Hepatocyte (in vitro differentiated cells): Measurements from ENCODE around the gene ANKFN1. TPM values are rescaled to one million over a fixed set of nuclear protein-coding genes. Genes with fewer than 3 reads are reported as not detected.

ENCODE experiments used
- DNase-seq: peaks from one replicate; pipeline ENCODE4 v3.0.0-alpha.2; 2016; ENCODE audit warnings: low spot score
- H2AFZ ChIP-seq: fragments of 200-600 bp; sonication (generic); 2 replicates; pipeline ENCODE4 v1.6.0; 2016; ENCODE audit warnings: antibody characterized with exemption, mild to moderate bottlenecking
- H3K27ac ChIP-seq: fragments of 200-600 bp; sonication (generic); 2 replicates; pipeline ENCODE4 v1.5.1; 2016; ENCODE audit warnings: mild to moderate bottlenecking
- H3K27me3 ChIP-seq: fragments of 200-600 bp; sonication (generic); 2 replicates; pipeline ENCODE4 v1.6.1; 2016
- H3K36me3 ChIP-seq: fragments of 200-600 bp; sonication (generic); replicated peaks from 2 replicates; pipeline ENCODE4 v1.5.1; 2016; ENCODE audit warnings: low read depth; ENCODE audit not compliant: insufficient read depth
- H3K4me1 ChIP-seq: fragments of 200-600 bp; sonication (generic); 2 replicates; pipeline ENCODE4 v1.5.1; 2016; ENCODE audit warnings: mild to moderate bottlenecking, moderate library complexity; ENCODE audit not compliant: insufficient read depth
- H3K4me2 ChIP-seq: fragments of 200-600 bp; sonication (generic); 2 replicates; pipeline ENCODE4 v1.6.0; 2016
- H3K4me3 ChIP-seq: fragments of 200-600 bp; sonication (generic); 2 replicates; pipeline ENCODE4 v1.5.1; 2016; ENCODE audit warnings: mild to moderate bottlenecking
- H3K79me2 ChIP-seq: fragments of 200-600 bp; sonication (generic); 2 replicates; pipeline ENCODE4 v1.6.0; 2017; ENCODE audit warnings: mild to moderate bottlenecking
- H3K9me2 ChIP-seq: fragments of 200-600 bp; sonication (generic); replicated peaks from 2 replicates; pipeline ENCODE4 v1.6.0; 2017; ENCODE audit warnings: mild to moderate bottlenecking; ENCODE audit not compliant: insufficient read depth
- H3K9me3 ChIP-seq: fragments of 200-600 bp; sonication (generic); 2 replicates; pipeline ENCODE4 v1.5.1; 2016; ENCODE audit warnings: low read depth, mild to moderate bottlenecking
- H4K20me1 ChIP-seq: fragments of 200-600 bp; sonication (generic); 2 replicates; pipeline ENCODE4 v1.6.0; 2016; ENCODE audit warnings: mild to moderate bottlenecking; ENCODE audit not compliant: insufficient read depth, poor library complexity, severe bottlenecking
- EZH2 ChIP-seq: fragments of 200-600 bp; sonication (generic); IDR thresholded peaks from 2 replicates; pipeline ENCODE4 v1.6.1; 2016; ENCODE audit warnings: antibody characterized with exemption, mild to moderate bottlenecking, borderline replicate concordance
- EZH2phosphoT487 ChIP-seq: fragments of 200-600 bp; sonication (generic); IDR thresholded peaks from one replicate; pipeline ENCODE4 v1.6.1; 2018; ENCODE audit warnings: antibody characterized with exemption, mild to moderate bottlenecking, low read depth, moderate library complexity; ENCODE audit not compliant: unreplicated experiment, severe bottlenecking
- WGBS: methylation state at CpG from one replicate; pipeline ENCODE4 v1.1.6; 2016; ENCODE audit warnings: low lambda C conversion rate; ENCODE audit errors: missing lambda C conversion rate; 5-methylcytosine and 5-hydroxymethylcytosine counted together
- polyA plus RNA-seq: library from polyadenylated mRNA; unstranded; fragments of >200 nt; fragmentation: Nextera tagmentation; extraction: Ambion mirVana; gene quantifications from 2 replicates; pipeline ENCODE4 v1.2.1, GENCODE V29; 2016
- total RNA-seq: library from RNA; depleted of rRNA; stranded (reverse); fragments of >200 nt; gene quantifications from 2 replicates; pipeline ENCODE4 v1.2.3, GENCODE V29; 2014
- TF ChIP-seq, protein P1 (sequence below): fragments of 200-600 bp; sonication (generic); IDR thresholded peaks from 2 replicates; pipeline ENCODE4 v1.5.1; 2016; ENCODE audit warnings: antibody characterized with exemption, mild to moderate bottlenecking; ENCODE audit not compliant: poor library complexity

ANKFN1 gene
- total and polyA plus RNA-seq, 2 experiments from 2014 or later = 0.10 to 1.2 TPM

DNA sequence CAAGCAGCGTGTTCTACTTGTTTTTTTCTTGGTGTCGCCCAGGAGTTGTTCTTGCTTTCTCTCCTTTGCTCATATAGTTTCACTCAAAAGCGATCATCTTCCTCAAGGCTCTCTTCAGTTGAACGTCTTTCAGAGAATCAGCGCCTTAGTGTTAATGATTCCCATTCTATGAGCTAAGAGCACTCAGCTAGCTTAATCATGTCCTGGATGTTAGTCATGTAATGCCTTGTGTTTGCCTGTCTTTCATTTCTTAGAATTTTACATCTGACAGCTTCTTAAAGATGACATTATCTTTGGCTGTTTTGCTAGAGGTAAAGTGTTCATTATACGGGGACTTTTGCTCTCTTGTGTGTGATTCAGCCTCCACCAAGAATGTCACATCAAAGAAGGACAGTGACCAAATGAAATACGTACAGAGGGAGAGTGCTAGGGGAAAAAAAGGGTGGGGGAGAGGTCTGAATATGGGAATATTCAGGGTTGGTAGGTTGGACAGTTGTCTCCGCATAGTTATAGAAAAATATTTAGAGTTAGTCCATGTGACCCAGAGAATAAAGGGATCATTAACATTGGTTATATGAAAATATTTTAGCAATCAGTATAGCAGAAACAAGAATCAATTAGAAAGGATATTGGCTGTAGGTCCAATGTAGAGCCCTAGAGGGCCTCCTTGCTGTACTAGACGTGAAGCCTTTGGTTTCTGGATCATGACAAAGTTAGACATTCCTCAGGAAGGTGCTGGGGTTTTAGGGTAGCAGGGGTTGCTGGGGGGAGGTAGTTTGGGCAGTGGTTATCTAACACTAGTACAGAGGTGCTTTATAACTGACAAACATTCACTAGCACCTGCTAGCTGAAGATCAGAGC, 31.9 kb upstream of the ANKFN1 start:
- H3K27me3 ChIP-seq = no peaks in the 10 kb centered on the region
- H3K9me2 ChIP-seq = no peaks in the 10 kb centered on the region
- no peaks in the 10 kb centered on the region for H4K20me1 ChIP-seq
- no peak overlapping the region for H3K4me3 ChIP-seq
- H3K9me3 ChIP-seq = no peaks in the 10 kb centered on the region
- H3K4me2 ChIP-seq = no peak overlapping the region
- H3K27ac ChIP-seq = no peak overlapping the region
- WGBS = 81% methylated on average over 9 of the region's 9 CpGs
- H2AFZ ChIP-seq = no peak overlapping the region
- no peaks in the 10 kb centered on the region for H3K36me3 ChIP-seq
- H3K4me1 ChIP-seq = peaks cover 7% of the 10 kb centered on the region
- TF ChIP-seq EZH2phosphoT487 (no peak), EZH2 (no peak)
- TF ChIP-seq, protein P1, sequence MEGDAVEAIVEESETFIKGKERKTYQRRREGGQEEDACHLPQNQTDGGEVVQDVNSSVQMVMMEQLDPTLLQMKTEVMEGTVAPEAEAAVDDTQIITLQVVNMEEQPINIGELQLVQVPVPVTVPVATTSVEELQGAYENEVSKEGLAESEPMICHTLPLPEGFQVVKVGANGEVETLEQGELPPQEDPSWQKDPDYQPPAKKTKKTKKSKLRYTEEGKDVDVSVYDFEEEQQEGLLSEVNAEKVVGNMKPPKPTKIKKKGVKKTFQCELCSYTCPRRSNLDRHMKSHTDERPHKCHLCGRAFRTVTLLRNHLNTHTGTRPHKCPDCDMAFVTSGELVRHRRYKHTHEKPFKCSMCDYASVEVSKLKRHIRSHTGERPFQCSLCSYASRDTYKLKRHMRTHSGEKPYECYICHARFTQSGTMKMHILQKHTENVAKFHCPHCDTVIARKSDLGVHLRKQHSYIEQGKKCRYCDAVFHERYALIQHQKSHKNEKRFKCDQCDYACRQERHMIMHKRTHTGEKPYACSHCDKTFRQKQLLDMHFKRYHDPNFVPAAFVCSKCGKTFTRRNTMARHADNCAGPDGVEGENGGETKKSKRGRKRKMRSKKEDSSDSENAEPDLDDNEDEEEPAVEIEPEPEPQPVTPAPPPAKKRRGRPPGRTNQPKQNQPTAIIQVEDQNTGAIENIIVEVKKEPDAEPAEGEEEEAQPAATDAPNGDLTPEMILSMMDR = peak; percentile 36
- no peak for DNase-seq
- H3K79me2 ChIP-seq = no peaks in the 10 kb centered on the region

DNA sequence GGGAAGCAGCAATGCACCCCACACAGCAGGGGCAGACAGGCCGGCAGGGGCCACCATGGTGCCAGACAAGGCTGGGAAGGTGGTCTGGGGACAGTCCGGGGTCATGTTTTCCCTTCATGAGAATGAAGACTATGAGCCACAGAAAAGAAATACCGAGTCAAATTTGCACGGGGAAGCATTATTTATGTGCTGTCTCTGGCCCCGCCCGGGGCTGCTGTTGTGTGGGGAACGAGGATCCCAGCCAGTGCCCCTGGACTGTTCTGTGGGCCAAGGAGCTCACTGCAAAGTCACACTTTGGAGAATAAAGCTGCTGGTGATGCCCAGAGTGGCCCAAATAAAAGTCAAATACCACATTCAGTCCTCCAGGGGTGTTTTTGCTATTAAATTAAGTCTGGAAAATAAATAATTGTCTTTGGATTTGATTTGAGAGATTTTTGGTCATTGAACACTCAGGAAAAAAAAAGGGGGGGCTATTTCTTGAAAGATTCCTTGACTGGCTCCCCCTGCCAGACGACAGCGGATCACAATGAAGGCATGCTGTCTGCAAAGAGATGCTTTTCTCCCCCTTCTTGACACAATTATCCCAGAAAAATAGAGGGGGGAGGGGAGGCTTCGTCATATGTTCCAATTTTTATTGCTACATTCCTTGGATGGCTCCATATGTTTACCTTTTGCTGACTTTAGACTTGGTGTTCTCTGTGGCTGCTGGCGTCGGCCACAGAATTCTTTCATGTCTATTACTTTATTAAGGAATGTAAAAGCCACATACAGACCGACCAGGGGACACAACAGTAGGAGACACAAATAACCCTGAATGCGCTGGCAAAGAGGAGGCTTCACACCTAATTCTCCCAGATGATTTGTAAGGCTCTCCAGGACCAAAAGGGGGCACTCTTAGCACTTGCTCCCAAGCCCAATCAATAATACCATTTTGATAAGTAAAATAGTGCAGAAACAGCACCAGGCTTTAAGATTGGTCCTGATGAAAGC, 27.1 kb upstream of the ANKFN1 start:
- peak; percentile 69 for DNase-seq
- H2AFZ ChIP-seq = no peak overlapping the region
- no peaks in the 10 kb centered on the region for H4K20me1 ChIP-seq
- H3K4me1 ChIP-seq = peaks cover 20% of the 10 kb centered on the region
- H3K4me3 ChIP-seq = no peak overlapping the region
- H3K9me2 ChIP-seq = no peaks in the 10 kb centered on the region
- TF ChIP-seq EZH2phosphoT487 = no peak
- TF ChIP-seq, protein P1 = peak; percentile 65
- H3K79me2 ChIP-seq = no peaks in the 10 kb centered on the region
- H3K36me3 ChIP-seq = no peaks in the 10 kb centered on the region
- 55% methylated on average over 14 of the region's 14 CpGs for WGBS
- H3K27ac ChIP-seq = no peak overlapping the region
- H3K4me2 ChIP-seq = no peak overlapping the region
- H3K27me3 ChIP-seq = no peaks in the 10 kb centered on the region
- H3K9me3 ChIP-seq = no peaks in the 10 kb centered on the region

DNA sequence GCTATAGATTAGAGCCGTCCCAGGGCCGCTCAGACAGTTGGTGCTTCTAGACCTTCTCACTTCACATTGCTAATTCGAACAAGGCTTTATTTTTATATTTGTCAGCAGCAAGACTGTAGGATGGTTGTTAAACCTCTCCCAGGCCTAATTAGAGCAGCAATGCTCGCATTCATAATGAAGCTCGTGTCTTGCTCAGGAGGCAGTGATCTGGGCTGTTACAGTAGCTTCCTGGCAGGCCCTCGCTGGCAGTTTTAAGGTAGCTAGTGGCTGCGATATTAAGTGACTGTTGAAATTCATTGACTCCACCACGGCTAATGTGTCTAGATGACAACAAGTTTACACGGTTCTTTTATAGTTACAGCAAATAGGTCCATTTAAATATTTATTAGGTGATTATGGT, 23.2 kb upstream of the ANKFN1 start:
- H3K4me3 ChIP-seq = no peak overlapping the region
- no peaks in the 10 kb centered on the region for H3K36me3 ChIP-seq
- no peaks in the 10 kb centered on the region for H3K9me3 ChIP-seq
- TF ChIP-seq, protein P1 = no peak
- no peak for TF ChIP-seq EZH2phosphoT487
- TF ChIP-seq EZH2 = no peak
- peaks cover 20% of the 10 kb centered on the region for H3K4me1 ChIP-seq
- no peaks in the 10 kb centered on the region for H4K20me1 ChIP-seq
- no peak overlapping the region for H3K4me2 ChIP-seq
- H3K9me2 ChIP-seq = no peaks in the 10 kb centered on the region
- no peaks in the 10 kb centered on the region for H3K79me2 ChIP-seq
- H3K27ac ChIP-seq = no peak overlapping the region
- WGBS = 79% methylated on average over 9 of the region's 9 CpGs
- H2AFZ ChIP-seq = no peak overlapping the region
- H3K27me3 ChIP-seq = no peaks in the 10 kb centered on the region
- DNase-seq = no peak
